HCT116 (cell line): ENCODE results near the gene PLAC9. TPM values are rescaled to one million over a fixed set of nuclear protein-coding genes. Genes with fewer than 3 reads are reported as not detected.

ENCODE experiments used
- ATAC-seq: fragments of 200-7000 bp; cut with Tn5 transposase; 2 replicates; pipeline ENCODE4 v1.9.1; 2020; ENCODE audit warnings: mild to moderate bottlenecking, moderate library complexity
- BruUV-seq: library from RNA; stranded (reverse); fragments of 400-500 nt; replicated peaks from 2 replicates; lab custom pipeline; 2021; lab: Mats Ljungman, UMichigan
- CTCF ChIA-PET: fragments of 300-600 bp; sonication (Branson Sonifier 250); formaldehyde crosslinking; loops from one replicate; lab custom pipeline; 2021; ENCODE audit warnings: antibody characterized with exemption; lab: Charles Lee
- POLR2A ChIA-PET: fragments of 300-600, 350-600 bp; sonication (Branson Sonifier 250); formaldehyde crosslinking; loops from one replicate; lab custom pipeline; 2021; ENCODE audit warnings: antibody characterized with exemption; lab: Charles Lee
- RAD21 ChIA-PET, 2 experiments: fragments of 300-600 bp; sonication (Branson Sonifier 250); formaldehyde crosslinking; loops; one replicate each; lab custom pipeline; 2023; ENCODE audit warnings: low total read pairs in 2 of 2; ENCODE audit not compliant: uncharacterized antibody in 2 of 2, unreplicated experiment in 2 of 2, low non-redundant PET in 1 of 2; lab: Charles Lee
- DNase-seq: peaks from one replicate; pipeline ENCODE4 v3.0.0-alpha.2; 2010; ENCODE audit warnings: low read depth, low spot score
- H2AFZ ChIP-seq: fragments of 200-600 bp; shearing (Covaris generic), sonication (generic); 2 replicates; pipeline ENCODE4 v1.6.1; 2017; ENCODE audit warnings: low read depth, mixed run types, mixed read lengths, antibody characterized with exemption, low read length; ENCODE audit not compliant: poor library complexity, severe bottlenecking
- H3K27ac ChIP-seq: 2 replicates; pipeline ENCODE4 v1.5.1; 2012; ENCODE audit warnings: low read depth, low read length
- H3K27me3 ChIP-seq: fragments of 200-600 bp; sonication (generic); 2 replicates; pipeline ENCODE4 v1.6.1; 2016; ENCODE audit warnings: mixed run types, low read length, mixed read lengths; ENCODE audit not compliant: insufficient read depth
- H3K36me3 ChIP-seq, 2 experiments: fragments of 200-500 bp in 1 of 2; fragments of 200-600 bp in 1 of 2; sonication (Bioruptor generic) in 1 of 2; sonication (generic) in 1 of 2; 2 replicates each; pipeline versions ENCODE4 v1.5.1 to v1.6.1; 2014 to 2016; ENCODE audit warnings: low read length in 2 of 2, inconsistent platforms in 1 of 2, mixed read lengths in 1 of 2, mixed run types in 1 of 2; ENCODE audit not compliant: insufficient read depth in 2 of 2, control insufficient read depth in 1 of 2
- H3K4me1 ChIP-seq, 2 experiments: fragments of 200-600 bp in 1 of 2; sonication (generic) in 1 of 2; 2 replicates each; pipeline versions ENCODE4 v1.5.1 to v1.6.1; 2012 to 2017; ENCODE audit warnings: low read length in 2 of 2, inconsistent platforms in 1 of 2, mild to moderate bottlenecking in 1 of 2, mixed read lengths in 1 of 2, mixed run types in 1 of 2, moderate library complexity in 1 of 2; ENCODE audit not compliant: insufficient read depth in 2 of 2, control insufficient read depth in 1 of 2
- H3K4me2 ChIP-seq: fragments of 200-600 bp; sonication (generic); 2 replicates; pipeline ENCODE4 v1.6.1; 2017; ENCODE audit warnings: mixed run types, low read length, mixed read lengths
- H3K4me3 ChIP-seq, 2 experiments: fragments of 200-600 bp in 1 of 2; sonication (generic) in 1 of 2; replicated peaks in 1 of 2; 2 replicates each; pipeline ENCODE4 v1.5.1; 2011 to 2016; ENCODE audit warnings: low read length in 2 of 2, control low read depth in 1 of 2, low read depth in 1 of 2, mild to moderate bottlenecking in 1 of 2, mixed read lengths in 1 of 2, mixed run types in 1 of 2
- H3K79me2 ChIP-seq: fragments of 200-600 bp; sonication (generic); 2 replicates; pipeline ENCODE4 v1.6.1; 2017; ENCODE audit warnings: mild to moderate bottlenecking, mixed run types, low read length, moderate library complexity, mixed read lengths; ENCODE audit not compliant: insufficient read depth
- H3K9ac ChIP-seq: fragments of 200-600 bp; sonication (generic); 2 replicates; pipeline ENCODE4 v1.6.1; 2016; ENCODE audit warnings: low read length, mixed read lengths
- H3K9me2 ChIP-seq: fragments of 200-600 bp; sonication (generic), shearing (Covaris generic); 2 replicates; pipeline ENCODE4 v1.6.1; 2017; ENCODE audit warnings: mixed run types, mild to moderate bottlenecking, moderate library complexity; ENCODE audit not compliant: insufficient read depth
- H3K9me3 ChIP-seq, 2 experiments: fragments of 200-500 bp in 1 of 2; fragments of 200-600 bp in 1 of 2; sonication (Bioruptor generic) in 1 of 2; sonication (generic) in 1 of 2; 2 replicates each; pipeline ENCODE4 v1.6.1; 2014 to 2017; ENCODE audit warnings: low read length in 2 of 2, mixed read lengths in 2 of 2, inconsistent platforms in 1 of 2, low read depth in 1 of 2, mild to moderate bottlenecking in 1 of 2, mixed run types in 1 of 2, moderate library complexity in 1 of 2; ENCODE audit not compliant: control insufficient read depth in 1 of 2, insufficient read depth in 1 of 2
- H4K20me1 ChIP-seq: fragments of 200-600 bp; sonication (generic), shearing (Covaris generic); 2 replicates; pipeline ENCODE4 v1.6.1; 2017; ENCODE audit warnings: mixed run types, mild to moderate bottlenecking, moderate library complexity; ENCODE audit not compliant: insufficient read depth
- ATF3 ChIP-seq: IDR thresholded peaks from 2 replicates; pipeline ENCODE4 v1.6.1; 2012
- CBX3 ChIP-seq: IDR thresholded peaks from 2 replicates; pipeline ENCODE4 v1.6.1; 2012; ENCODE audit warnings: low read depth
- CEBPB ChIP-seq: IDR thresholded peaks from 2 replicates; pipeline ENCODE4 v1.6.1; 2012; ENCODE audit warnings: low read depth
- CTCF ChIP-seq, 3 experiments: fragments of 200-600 bp in 1 of 3; sonication (generic) in 1 of 3; IDR thresholded peaks in 2 of 3; conservative IDR thresholded peaks in 1 of 3; 2 replicates each; pipeline ENCODE4 v1.5.1; 2012 to 2017; ENCODE audit warnings: low read depth in 2 of 3, low read length in 2 of 3, antibody characterized with exemption in 1 of 3, borderline replicate concordance in 1 of 3, control low read depth in 1 of 3, mild to moderate bottlenecking in 1 of 3, mixed read lengths in 1 of 3, mixed run types in 1 of 3, moderate library complexity in 1 of 3; ENCODE audit not compliant: insufficient read depth in 1 of 3
- EGR1 ChIP-seq: IDR thresholded peaks from 2 replicates; pipeline ENCODE4 v1.6.1; 2012; ENCODE audit warnings: low read depth
- ELF1 ChIP-seq: IDR thresholded peaks from 2 replicates; pipeline ENCODE4 v1.6.1; 2012; ENCODE audit warnings: low read depth, borderline replicate concordance
- EZH2 ChIP-seq: fragments of 200-600 bp; sonication (generic); IDR thresholded peaks from 2 replicates; pipeline ENCODE4 v1.6.1; 2017; ENCODE audit warnings: antibody characterized with exemption, mixed run types
- FOSL1 ChIP-seq: IDR thresholded peaks from 2 replicates; pipeline ENCODE4 v1.6.1; 2012; ENCODE audit warnings: low read depth
- JUND ChIP-seq: IDR thresholded peaks from 2 replicates; pipeline ENCODE4 v1.6.1; 2012
- POLR2A ChIP-seq: IDR thresholded peaks from 2 replicates; pipeline ENCODE4 v1.7.0; 2011; ENCODE audit warnings: borderline replicate concordance; ENCODE audit not compliant: insufficient read depth, insufficient read length; ENCODE audit errors: extremely low read depth
- POLR2AphosphoS5 ChIP-seq: IDR thresholded peaks from 2 replicates; pipeline ENCODE4 v1.6.1; 2011; ENCODE audit warnings: mild to moderate bottlenecking, low read depth, low read length, moderate library complexity
- RAD21 ChIP-seq: IDR thresholded peaks from 2 replicates; pipeline ENCODE4 v1.6.1; 2012; ENCODE audit warnings: low read depth, mild to moderate bottlenecking
- REST ChIP-seq: IDR thresholded peaks from 2 replicates; pipeline ENCODE4 v1.6.1; 2012; ENCODE audit warnings: low read depth
- SIN3A ChIP-seq: IDR thresholded peaks from 2 replicates; pipeline ENCODE4 v1.6.1; 2012; ENCODE audit warnings: low read depth
- SP1 ChIP-seq: IDR thresholded peaks from 2 replicates; pipeline ENCODE4 v1.6.1; 2012; ENCODE audit warnings: low read depth
- SRF ChIP-seq: IDR thresholded peaks from 2 replicates; pipeline ENCODE4 v1.6.1; 2012; ENCODE audit warnings: low read depth
- YY1 ChIP-seq: IDR thresholded peaks from 2 replicates; pipeline ENCODE4 v1.6.1; 2011; ENCODE audit warnings: low read length, low read depth, moderate library complexity, mild to moderate bottlenecking; ENCODE audit not compliant: insufficient replicate concordance; ENCODE audit errors: extremely low read depth
- ZBTB33 ChIP-seq: IDR thresholded peaks from 2 replicates; pipeline ENCODE4 v1.6.1; 2011; ENCODE audit warnings: mild to moderate bottlenecking, low read length, moderate library complexity; ENCODE audit not compliant: insufficient replicate concordance; ENCODE audit errors: extremely low read depth
- ZFX ChIP-seq: fragments of 450-650 bp; IDR thresholded peaks from 2 replicates; pipeline ENCODE4 v1.6.1; 2017
- intact Hi-C: fragments of 100-400 bp; cut with micrococcal nuclease; formaldehyde crosslinking; loops from 2 replicates; pipeline ENCODE4 v1.10.0; 2022
- total RNA-seq: library from RNA; stranded (reverse); gene quantifications from one replicate; pipeline ENCODE4 v1.2.1, GENCODE V29; 2021; ENCODE audit not compliant: unreplicated experiment
- TF ChIP-seq, protein P1 (sequence below): IDR thresholded peaks from 2 replicates; pipeline ENCODE4 v1.6.1; 2012

PLAC9 gene
- total RNA-seq, 1 experiment from 2014 or later: not detected

DNA sequence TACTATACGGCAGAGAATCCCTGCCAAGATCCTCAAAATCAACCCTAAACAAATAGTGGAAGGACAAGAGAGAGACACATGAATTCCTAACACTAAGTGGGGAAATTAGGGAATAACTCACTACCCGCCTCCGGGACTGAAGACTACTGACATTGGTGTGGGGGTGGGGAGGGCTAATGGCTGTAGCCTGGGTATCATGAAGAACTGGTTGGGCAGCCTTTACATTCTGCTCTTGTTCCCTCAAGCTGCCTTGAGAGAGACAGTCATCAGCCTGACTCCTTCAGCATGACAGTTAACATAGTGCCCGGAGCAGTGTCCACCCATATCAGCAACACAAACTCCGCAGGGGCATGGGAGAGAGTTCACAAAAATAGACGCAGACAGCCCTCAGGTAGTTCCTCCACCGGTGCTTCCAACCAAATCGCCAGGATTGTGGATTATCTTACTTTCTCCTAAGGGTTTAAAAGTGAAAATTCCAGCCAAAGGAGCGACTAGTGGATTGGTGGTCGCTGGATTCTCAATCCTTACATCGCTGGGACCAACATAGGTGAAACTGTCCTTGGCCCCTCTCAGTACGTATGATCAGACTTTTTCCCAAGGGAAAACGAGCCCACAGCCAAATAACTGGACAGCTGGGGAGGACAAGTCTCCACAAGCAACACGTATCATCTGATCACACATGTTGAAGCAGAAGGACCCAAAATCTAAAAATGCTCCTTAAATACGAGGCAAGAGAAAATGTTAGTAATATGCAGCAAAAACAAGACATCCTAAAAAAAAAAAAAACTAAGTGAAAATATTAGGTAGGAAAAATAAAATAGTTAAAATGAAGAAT, 31.5 kb upstream of the PLAC9 start:
- Histone ChIP-seq H3K9ac (no peak overlapping the region), H4K20me1 (no peaks in the 10 kb centered on the region), H3K9me3 (no peaks in the 10 kb centered on the region), H3K4me2 (no peak overlapping the region), H3K4me3 (no peak overlapping the region), H2AFZ (no peak overlapping the region), H3K79me2 (no peaks in the 10 kb centered on the region), H3K27me3 (no peaks in the 10 kb centered on the region), H3K36me3 (no peaks in the 10 kb centered on the region), H3K4me1 (no peaks in the 10 kb centered on the region), H3K9me2 (no peaks in the 10 kb centered on the region), H3K27ac (no peak overlapping the region)
- no TSS peak for BruUV-seq
- ChIA-PET RAD21 (no interaction called here), POLR2A (no interaction called here), CTCF (no interaction called here)
- ATAC-seq (no peak), DNase-seq (no peak)
- no peak for TF ChIP-seq ZFX
- TF ChIP-seq, protein P1, sequence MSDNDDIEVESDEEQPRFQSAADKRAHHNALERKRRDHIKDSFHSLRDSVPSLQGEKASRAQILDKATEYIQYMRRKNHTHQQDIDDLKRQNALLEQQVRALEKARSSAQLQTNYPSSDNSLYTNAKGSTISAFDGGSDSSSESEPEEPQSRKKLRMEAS: no peak
- TF ChIP-seq JUND: no peak
- no peak for TF ChIP-seq SIN3A
- no peak for TF ChIP-seq FOSL1
- TF ChIP-seq CBX3: no peak
- TF ChIP-seq SRF: no peak
- no peak for TF ChIP-seq SP1
- TF ChIP-seq POLR2AphosphoS5: no peak
- TF ChIP-seq EZH2: no peak
- no peak for TF ChIP-seq RAD21
- TF ChIP-seq CEBPB: no peak
- TF ChIP-seq POLR2A: no peak
- TF ChIP-seq CTCF (IDR thresholded peaks at IDR 0.05 in 2 of 3, conservative IDR thresholded peaks at IDR 0.05 in 1 of 3; ENCODE audit: borderline replicate concordance in 1 of 3, insufficient read depth in 1 of 3, low read depth in 2 of 3, low read length in 2 of 3): no peak
- no peak for TF ChIP-seq YY1
- no peak for TF ChIP-seq EGR1
- no peak for TF ChIP-seq ATF3
- no peak for TF ChIP-seq ELF1
- no peak for TF ChIP-seq REST
- TF ChIP-seq ZBTB33: no peak
- intact Hi-C loops: no loop called here
